ENCODE measurements around the gene LYAR. TPM values are rescaled to one million over a fixed set of nuclear protein-coding genes. Genes with fewer than 3 reads are reported as not detected.

The LYAR gene
- total and polyA plus RNA-seq, 10 of the 15 experiments (the other 5 are each of a cell fraction or from before 2014, with no cell fraction given) = 18.3 to 85.4 (median 40.1) TPM

- no peaks in the 10 kb centered on the region for H4K20me1 ChIP-seq (ENCODE audit: control insufficient read depth, insufficient read depth)
- in situ Hi-C loops (cut with MboI) (no loop called here), intact Hi-C loops (cut with micrococcal nuclease; ENCODE audit: unreplicated experiment) (no loop called here)
- no peak overlapping the region for H3K4me2 ChIP-seq (ENCODE audit: control insufficient read depth, insufficient read depth)
- ChIA-PET CTCF (interaction anchor here (0.9 to 2.1 kb wide), 2 partner anchors 8 to 17 kb away, joined by 3 to 9 read pairs; no protein-coding TSS in a partner anchor), RAD21 (ENCODE audit: unreplicated experiment) (no interaction called here), SMC1A (ENCODE audit: uncharacterized antibody, unreplicated experiment) (interaction anchor here (1.0 kb wide), 1 partner anchor 17 kb away, joined by 3 read pairs; no protein-coding TSS in a partner anchor), POLR2A (no interaction called here)
- peaks cover 6 to 25% of the 10 kb centered on the region in 2 experiments; a peak in 3 of 4 replicates for H3K36me3 ChIP-seq (ENCODE audit: control insufficient read depth in 2 of 2, insufficient read depth in 2 of 2, low read length in 1 of 2)
- ATAC-seq (no peak), FAIRE-seq (no peak), DNase-seq (ENCODE audit: low read depth, low spot score) (no peak)
- H3K27me3 ChIP-seq (replicated peaks in 1 of 2; ENCODE audit: control insufficient read depth in 2 of 2, insufficient read depth in 2 of 2, low read length in 1 of 2) = no peaks in the 10 kb centered on the region
- H2AFZ ChIP-seq (ENCODE audit: control insufficient read depth, low read depth, low read length) = no peak overlapping the region
- no peak overlapping the region for H3K27ac ChIP-seq (ENCODE audit: control insufficient read depth, insufficient read depth)
- H3K4me3 ChIP-seq = no peak overlapping the region
- no peaks in the 10 kb centered on the region for H3K4me1 ChIP-seq (ENCODE audit: control insufficient read depth, insufficient read depth, low read length)
- WGBS (ENCODE audit: insufficient coverage, insufficient replicate concordance, low lambda C conversion rate, missing lambda C conversion rate) = 100% methylated on average over 1 of the region's 1 CpG
- TF ChIP-seq TCF3 (IDR thresholded peaks at IDR 0.05; ENCODE audit: borderline replicate concordance, insufficient read depth, low read depth, low read length) = no peak
- no peak for TF ChIP-seq ZNF217 (IDR thresholded peaks at IDR 0.05)
- no peak for TF ChIP-seq CREB1 (IDR thresholded peaks at IDR 0.05; ENCODE audit: low read depth)
- no peak for TF ChIP-seq BACH1 (IDR thresholded peaks at IDR 0.05; ENCODE audit: borderline replicate concordance)
- no peak for TF ChIP-seq ETV6 (conservative IDR thresholded peaks at IDR 0.05 in 1 of 2, IDR thresholded peaks at IDR 0.05 in 1 of 2; ENCODE audit: borderline replicate concordance in 1 of 2, low read depth in 1 of 2)
- no peak for TF ChIP-seq BCL11A (IDR thresholded peaks at IDR 0.05; ENCODE audit: low read depth, low read length)
- TF ChIP-seq ZZZ3 (IDR thresholded peaks at IDR 0.05; ENCODE audit: control insufficient read depth, insufficient read length, low read depth) = no peak
- no peak for TF ChIP-seq TARDBP (IDR thresholded peaks at IDR 0.05; ENCODE audit: borderline replicate concordance)
- TF ChIP-seq BRCA1 (IDR thresholded peaks at IDR 0.05; ENCODE audit: low read depth, low read length) = no peak
- no peak for TF ChIP-seq SMAD5 (IDR thresholded peaks at IDR 0.05; ENCODE audit: low read depth)
- TF ChIP-seq USF2 (IDR thresholded peaks at IDR 0.05; ENCODE audit: borderline replicate concordance, low read depth, low read length) = no peak
- no peak for TF ChIP-seq NFYA (IDR thresholded peaks at IDR 0.05; ENCODE audit: borderline replicate concordance, low read depth, low read length)
- TF ChIP-seq BCLAF1 (IDR thresholded peaks at IDR 0.05) = no peak
- no peak for TF ChIP-seq TBL1XR1 (IDR thresholded peaks at IDR 0.05; ENCODE audit: low read depth, low read length)
- no peak for TF ChIP-seq MXI1 (IDR thresholded peaks at IDR 0.05; ENCODE audit: low read depth, low read length)
- TF ChIP-seq USF1 (IDR thresholded peaks at IDR 0.05; ENCODE audit: borderline replicate concordance, extremely low read length, insufficient read depth, low read depth, low read length) = no peak
- TF ChIP-seq RB1 (IDR thresholded peaks at IDR 0.05; ENCODE audit: borderline replicate concordance) = no peak
- no peak for TF ChIP-seq PKNOX1 (IDR thresholded peaks at IDR 0.05)
- no peak overlapping the region for H3K9ac ChIP-seq (ENCODE audit: control insufficient read depth, insufficient read depth, low read length)
- BruUV-seq (replicated peaks) = no TSS peak
- no peaks in the 10 kb centered on the region for H3K79me2 ChIP-seq (ENCODE audit: control insufficient read depth, insufficient read depth, low read length)
- H3K9me3 ChIP-seq (replicated peaks; ENCODE audit: control insufficient read depth, insufficient read depth, low read length) = no peaks in the 10 kb centered on the region
Measured at GRCh38 chr4:4268776-4269175, 21.2 kb downstream of the LYAR start.
